Esophagus mucosa (tissue), 1 donor: ENCODE results near the gene NRP1. TPM values are rescaled to one million over a fixed set of nuclear protein-coding genes. Genes with fewer than 3 reads are reported as not detected.

Source experiments
- ATAC-seq: fragments of 200-7000 bp; cut with Tn5 transposase; one replicate; pipeline ENCODE4 v1.9.1; 2020
- total RNA-seq: library from RNA; stranded (reverse); gene quantifications from one replicate; pipeline ENCODE4 v1.2.4, GENCODE V29; 2023
- donor health status: DM: yes; HTN: yes; CAD: no.

The NRP1 gene
- total RNA-seq, 1 donor from 2014 or later = 8.8 TPM

- ATAC-seq = no peak
These were observed 76.9 kb downstream of the NRP1 start for GRCh38 chr10:33257439-33258080.

- no peak for ATAC-seq
These were observed 78.0 kb downstream of the NRP1 start for GRCh38 chr10:33256458-33256857.

- no peak for ATAC-seq
These were observed 79.8 kb downstream of the NRP1 start for GRCh38 chr10:33254556-33255160.

- ATAC-seq = no peak
These were observed 81.1 kb downstream of the NRP1 start for GRCh38 chr10:33253411-33253810.

GRCh38 chr10:33252794-33253203 is 81.7 kb downstream of the NRP1 start:
- ATAC-seq = no peak

GRCh38 chr10:33252324-33252723 is 82.1 kb downstream of the NRP1 start:
- ATAC-seq = no peak

GRCh38 chr10:33249659-33250345 is 84.7 kb downstream of the NRP1 start:
- ATAC-seq = no peak

GRCh38 chr10:33249137-33249536 is 85.3 kb downstream of the NRP1 start:
- no peak for ATAC-seq

GRCh38 chr10:33248638-33249037 is 85.8 kb downstream of the NRP1 start:
- ATAC-seq = peak; percentile 45

- ATAC-seq = no peak
These were observed 87.1 kb downstream of the NRP1 start for GRCh38 chr10:33247221-33247922.

- ATAC-seq = no peak
These were observed 89.1 kb downstream of the NRP1 start for GRCh38 chr10:33245343-33245742.

GRCh38 chr10:33244354-33244967 is 90.0 kb downstream of the NRP1 start:
- ATAC-seq = no peak

- no peak for ATAC-seq
These were observed 90.8 kb downstream of the NRP1 start for GRCh38 chr10:33243703-33244102.

GRCh38 chr10:33242931-33243330 is 91.5 kb downstream of the NRP1 start:
- ATAC-seq = no peak

- no peak for ATAC-seq
These were observed 93.1 kb downstream of the NRP1 start for GRCh38 chr10:33241351-33241750.

GRCh38 chr10:33240931-33241330 is 93.5 kb downstream of the NRP1 start:
- ATAC-seq = no peak

- no peak for ATAC-seq
These were observed 94.2 kb downstream of the NRP1 start for GRCh38 chr10:33240258-33240657.

- no peak for ATAC-seq
These were observed 95.2 kb downstream of the NRP1 start for GRCh38 chr10:33239257-33239656.

- no peak for ATAC-seq
These were observed 95.8 kb downstream of the NRP1 start for GRCh38 chr10:33238643-33239042.

GRCh38 chr10:33237736-33238624 is 96.5 kb downstream of the NRP1 start:
- peak; percentile 47 for ATAC-seq

- no peak for ATAC-seq
These were observed 97.6 kb downstream of the NRP1 start for GRCh38 chr10:33236916-33237315.

- no peak for ATAC-seq
These were observed 98.5 kb downstream of the NRP1 start for GRCh38 chr10:33235951-33236350.
